Measurements from ENCODE around the gene KCNA2.

The KCNA2 gene

DNA sequence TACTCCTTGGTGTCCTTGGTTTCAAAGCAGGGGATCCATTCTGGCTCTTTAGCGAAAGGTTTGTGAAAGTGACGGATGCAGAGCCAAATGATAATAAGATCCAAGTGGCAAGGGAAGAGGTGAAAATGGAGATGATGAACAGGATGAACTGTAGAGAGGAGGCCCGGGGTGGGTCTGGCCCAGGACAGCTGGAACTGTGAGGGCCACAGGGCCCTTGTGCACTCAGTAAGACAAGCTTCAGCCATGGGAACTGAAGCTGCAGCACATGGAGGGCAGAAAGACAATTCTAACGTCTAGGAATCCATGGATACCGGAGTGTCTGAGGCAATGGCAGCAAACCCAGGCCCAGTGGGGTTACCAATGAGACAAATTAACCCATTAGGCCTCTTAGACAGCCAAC lies 4.8 kb downstream of the KCNA2 start:
- DNase-seq: no peak

DNA sequence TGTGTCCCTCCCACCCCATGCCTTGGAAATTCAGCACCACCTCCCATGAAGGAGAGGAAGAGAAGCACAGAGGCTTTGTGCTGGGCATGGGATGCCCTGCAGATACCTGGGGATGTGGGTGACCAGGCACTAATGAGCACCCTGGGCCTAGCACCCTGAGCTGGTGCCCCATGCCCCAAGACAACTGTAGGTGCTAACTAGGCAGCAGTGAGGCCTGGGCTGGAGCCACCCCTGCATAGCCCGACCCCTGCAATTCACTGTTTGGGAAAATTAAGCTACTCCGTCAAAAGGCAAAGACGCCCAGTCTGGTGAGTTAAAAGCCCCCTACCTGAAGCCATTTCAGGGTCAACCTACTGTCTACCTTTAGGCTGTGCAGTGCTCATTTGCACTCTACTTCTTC lies 5.4 kb downstream of the KCNA2 start:
- DNase-seq: no peak

DNA sequence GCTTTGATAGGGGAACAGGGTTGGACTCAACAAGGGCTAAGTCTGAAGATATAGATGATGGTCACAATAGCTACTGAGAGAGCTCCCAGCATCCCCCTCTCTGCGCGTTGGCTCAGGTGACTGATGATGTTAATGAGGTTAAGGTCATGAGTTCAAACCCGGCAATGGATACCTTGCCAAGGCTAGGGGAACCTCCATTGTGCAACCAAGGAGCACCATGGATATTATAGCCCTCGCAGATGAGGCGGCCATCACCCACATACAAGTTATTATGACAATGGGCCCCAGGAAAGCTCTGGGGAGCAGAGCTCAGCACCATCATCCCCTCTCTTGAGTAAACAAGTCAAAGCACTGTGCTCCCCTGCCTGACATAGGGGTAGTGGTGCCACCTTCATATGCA lies 8.2 kb downstream of the KCNA2 start:
- DNase-seq: no peak

DNA sequence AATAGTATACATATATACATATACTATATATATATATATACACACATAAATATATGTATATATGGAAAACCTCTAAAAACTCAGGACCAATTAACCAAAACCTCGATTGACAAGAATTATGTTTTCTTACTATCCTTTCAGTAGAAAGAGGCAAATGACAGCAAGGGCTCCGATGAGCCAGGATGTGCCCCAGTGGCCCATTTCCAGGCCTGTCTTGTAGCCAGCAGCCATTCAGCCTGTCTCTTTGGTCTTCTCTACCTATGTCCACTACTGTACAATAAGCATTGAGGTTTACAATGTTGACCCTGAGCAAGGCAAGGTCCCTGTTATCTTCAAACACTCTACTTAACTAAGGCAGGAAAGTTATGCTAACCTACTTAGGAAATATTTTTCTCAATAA lies 9.8 kb downstream of the KCNA2 start:
- DNase-seq: no peak

DNA sequence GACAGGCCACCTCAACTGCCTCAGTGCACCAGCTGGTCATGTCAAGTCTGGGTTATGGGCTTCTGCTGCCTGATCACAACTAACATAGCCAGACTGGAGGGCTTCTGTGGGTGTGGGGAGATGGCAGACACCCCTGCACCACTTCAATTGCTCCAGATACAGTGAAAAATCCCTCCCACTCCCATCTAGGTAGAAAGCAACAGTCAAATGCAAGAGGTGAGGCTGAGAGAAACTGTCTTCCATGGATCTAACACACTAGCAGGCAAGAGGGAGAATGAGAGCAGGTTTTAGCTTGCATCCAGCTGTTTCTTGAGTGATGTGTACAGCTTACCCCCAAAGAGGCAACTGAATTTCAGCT lies 10.8 kb downstream of the KCNA2 start:
- DNase-seq: no peak

DNA sequence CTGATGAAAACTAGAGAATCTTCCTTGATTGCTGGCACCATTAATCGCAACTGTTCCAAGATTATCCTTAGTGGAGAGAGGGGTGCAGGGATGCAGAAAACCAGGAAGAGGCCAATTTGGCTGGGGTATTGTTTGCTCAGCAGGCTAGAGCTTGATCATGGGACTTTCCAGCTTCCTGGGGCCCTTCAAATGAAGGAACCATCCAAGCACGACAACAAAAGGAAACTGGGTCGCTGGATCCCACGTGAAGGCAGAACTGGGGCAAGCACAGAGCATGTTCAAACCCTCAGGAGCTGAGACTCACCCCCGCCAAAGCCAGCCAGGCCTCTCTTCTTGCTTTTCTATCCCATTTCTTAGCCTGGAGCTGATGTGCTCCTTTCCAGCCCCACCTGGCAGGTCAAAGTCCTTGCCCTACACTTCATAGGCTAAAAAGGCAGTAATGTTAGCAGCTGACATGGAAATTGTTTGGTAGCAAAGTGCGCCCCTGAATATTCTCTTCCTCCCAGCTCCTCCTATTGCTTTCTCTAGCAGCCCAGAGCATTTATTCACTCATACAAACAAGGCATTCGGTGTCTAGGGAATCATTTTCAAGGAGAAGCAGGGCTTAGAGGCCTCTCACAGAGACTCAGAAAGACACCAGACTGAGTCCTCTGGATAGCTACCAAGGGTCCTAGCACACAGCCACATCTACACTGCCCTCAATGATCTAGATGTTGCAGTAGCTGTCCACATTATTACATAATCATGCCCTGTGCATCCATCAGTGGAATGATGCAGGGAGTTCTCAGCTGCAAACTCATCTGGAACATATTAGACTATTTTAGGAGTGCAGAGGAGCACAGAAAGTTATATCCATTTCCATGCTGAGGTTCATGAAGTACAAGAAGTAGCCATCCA lies 11.5 kb downstream of the KCNA2 start:
- no peak for DNase-seq

DNA sequence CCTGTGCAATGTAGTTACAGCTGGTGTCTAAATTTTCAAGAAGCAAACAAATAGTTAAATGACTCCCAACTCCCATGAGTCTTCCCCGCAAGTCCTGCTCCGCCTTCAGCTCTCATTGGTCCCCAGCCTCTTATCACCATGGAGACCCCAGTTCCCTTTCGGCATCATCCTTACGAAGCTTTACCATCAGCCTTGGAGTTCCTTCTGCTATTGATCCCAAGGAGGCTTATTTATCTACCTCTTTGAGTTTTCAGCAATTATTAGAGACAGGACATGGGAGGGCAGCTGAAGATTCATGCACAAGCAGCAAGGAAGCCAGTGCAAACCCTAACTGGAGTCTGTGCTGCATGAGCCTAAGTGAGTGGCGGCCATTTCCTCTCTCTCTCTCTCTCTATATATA lies 12.3 kb downstream of the KCNA2 start:
- DNase-seq: no peak

DNA sequence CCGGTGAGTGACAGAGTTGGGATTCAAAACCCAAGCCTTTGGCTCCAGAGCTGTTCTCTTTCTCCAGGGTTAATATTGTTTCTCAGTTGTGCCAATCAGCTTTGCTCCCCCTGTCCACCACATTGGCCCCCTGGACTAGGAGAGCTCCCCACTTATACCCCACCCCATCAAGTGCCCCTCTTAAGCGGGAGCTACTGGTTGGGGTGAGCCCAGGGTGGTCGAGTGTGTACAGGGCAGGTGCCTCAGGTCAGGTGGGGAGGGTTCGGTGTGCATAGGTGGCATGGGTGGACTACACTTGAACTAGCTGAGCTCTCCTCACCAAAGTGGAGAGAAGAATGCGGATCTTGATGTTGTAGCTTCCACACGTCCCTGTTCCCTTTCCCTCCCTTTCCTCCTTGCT lies 14.2 kb downstream of the KCNA2 start:
- no peak for DNase-seq

DNA sequence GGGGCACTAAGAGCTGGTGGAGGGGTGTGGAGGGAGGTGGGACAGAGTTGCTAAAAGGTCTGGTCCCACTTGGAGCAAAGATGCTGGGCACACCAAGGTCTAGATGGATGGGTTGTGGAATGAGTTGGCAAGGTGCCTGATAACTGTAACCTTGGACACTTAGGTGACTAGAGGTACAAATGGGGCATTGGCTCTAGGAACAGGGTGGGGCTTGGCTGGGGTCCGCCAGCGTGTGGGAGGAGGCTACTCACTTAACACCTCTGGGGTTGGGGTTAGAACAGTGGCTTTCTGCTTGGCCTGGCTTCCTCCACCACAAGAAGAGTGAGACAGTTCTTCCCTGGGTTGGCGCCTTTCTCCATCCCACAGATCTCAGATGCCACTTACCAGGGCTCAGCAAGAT lies 17.2 kb downstream of the KCNA2 start:
- no peak for DNase-seq

DNA sequence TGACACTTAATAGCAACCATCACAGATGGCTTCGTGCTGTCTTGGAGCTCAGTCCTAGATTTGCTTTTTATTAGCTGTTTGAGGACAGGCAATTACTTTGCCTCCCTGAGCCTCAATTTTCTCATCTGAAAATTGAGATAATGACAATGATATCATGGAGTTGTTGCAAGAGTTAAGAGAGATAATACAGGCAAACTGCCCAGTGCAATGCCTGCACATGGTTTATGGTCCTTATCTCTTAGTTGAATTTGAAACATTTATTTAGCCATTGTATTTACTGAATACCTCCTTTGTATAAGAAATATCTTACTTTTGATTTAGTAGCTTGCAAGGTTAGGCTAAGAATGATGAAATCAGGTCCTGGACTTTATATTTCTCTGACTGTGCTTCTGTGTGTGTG lies 17.7 kb downstream of the KCNA2 start:
- DNase-seq: no peak

DNA sequence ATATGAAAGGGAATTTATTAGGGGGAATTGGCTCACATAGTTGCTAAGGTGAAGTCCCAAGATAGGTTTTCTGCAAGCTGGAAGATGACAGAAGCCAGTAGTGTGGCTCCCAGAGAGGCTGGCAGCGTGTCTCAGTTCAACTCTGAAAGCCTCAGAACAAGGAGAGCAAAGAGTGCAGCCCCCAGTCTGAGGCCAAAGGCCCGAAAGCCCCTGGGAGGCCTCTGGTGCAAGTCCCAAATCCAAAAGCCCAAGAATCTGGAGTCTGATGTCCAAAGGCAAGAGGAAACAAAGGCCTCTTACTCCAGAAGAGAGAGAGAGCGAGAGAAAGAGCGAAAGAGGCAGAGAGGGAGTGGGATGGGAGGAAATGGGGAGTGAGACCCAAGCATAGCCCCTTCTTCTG lies 18.3 kb downstream of the KCNA2 start:
- no peak for DNase-seq

DNA sequence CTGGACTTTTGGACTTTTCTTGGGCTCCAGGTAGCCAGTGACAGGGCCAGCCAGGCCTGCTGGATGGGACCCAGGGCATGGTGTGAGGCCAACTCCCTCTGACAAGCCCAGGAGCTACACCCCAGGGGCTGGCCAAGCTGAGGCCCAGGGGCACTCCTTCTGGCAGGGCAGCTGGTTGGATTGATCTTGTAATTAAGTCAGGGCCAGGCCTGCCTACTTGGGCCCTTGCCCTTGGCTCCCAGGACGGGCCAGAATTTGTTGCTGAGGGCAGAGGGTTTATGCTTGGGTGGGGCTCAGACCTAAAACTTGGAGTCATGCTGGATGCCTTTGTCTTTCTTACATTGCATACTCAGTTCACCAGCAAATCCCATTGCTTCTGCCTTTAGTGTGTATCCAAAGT lies 20.7 kb downstream of the KCNA2 start:
- no peak for DNase-seq

DNA sequence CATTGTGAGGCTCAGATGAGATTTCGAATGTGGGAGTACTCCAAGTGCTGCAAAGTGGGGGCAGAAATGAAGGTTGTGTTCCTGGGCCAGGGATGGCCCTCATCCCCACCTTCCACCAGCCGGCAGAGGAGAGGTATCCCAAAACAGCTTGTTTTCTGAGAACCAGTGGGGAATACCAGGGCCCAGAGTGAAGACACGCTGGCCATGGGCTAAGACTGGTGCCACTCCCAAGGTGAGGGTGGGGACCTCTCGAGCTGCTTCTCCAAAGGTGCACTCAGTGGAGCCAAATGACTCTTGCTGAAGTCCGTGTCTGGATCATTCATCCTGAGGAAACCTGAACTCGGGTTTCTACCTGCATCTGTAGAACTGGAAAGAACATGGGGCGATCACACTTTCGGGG lies 22.1 kb downstream of the KCNA2 start:
- no peak for DNase-seq

DNA sequence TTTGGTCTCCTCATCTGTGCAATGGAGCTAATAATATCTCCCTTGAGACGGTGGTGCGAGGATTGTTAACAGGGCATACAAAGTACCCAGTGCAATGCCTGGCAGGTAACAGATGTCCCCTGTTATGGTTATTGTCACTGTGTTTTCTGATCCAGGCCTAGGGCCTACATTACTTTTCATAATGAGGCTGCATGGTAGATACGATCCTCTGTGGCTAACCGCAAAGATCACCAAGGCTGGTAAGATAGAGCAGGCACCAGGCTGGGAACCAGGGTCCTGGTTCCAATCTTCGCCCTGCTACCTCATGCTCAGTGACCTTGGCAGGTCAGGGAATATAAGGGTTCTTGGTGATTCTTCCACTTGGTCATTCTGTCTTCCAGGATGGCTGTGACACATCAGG lies 22.7 kb downstream of the KCNA2 start:
- no peak for DNase-seq

DNA sequence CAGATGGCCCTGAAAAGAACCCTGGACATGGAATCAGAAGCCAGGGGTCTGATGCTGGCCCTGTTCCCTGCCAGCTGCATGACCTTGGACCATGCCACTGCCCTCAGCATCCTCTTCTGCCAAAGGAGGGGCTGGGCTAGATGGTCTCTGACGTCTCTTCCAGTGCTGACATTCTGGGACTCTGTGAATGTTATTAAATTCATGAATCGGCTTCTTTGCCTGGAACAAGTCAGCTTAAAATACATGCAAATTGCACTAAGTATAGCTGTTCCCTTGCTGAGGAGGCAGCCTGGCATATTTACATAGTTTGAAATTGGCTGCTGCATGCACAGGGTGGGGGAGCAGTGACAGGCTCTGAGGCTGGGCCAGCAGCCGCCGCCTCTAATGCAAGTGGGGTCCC lies 23.8 kb downstream of the KCNA2 start:
- DNase-seq: no peak

DNA sequence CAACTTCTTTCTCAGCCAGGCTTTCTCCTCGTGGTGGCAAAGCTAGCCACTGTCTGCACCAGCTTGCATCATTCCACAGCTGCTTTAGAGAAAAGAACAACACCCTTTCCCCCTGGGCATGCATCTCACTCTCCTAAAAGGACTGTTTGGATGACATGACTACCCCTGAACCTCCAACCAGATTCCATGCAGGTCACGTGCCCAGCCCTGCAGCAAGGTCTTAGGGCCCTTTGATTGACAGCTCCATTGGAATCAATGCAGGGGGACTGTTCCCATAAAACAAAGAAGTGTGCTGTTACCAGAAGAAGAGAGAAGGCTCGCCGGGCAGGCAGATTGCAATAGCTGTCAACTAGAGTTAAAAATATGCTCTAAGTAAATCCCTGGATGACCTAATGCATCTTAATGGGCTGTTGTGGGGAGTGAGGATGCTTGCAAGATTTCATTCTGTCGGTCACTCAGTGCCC lies 24.4 kb downstream of the KCNA2 start:
- DNase-seq: no peak

DNA sequence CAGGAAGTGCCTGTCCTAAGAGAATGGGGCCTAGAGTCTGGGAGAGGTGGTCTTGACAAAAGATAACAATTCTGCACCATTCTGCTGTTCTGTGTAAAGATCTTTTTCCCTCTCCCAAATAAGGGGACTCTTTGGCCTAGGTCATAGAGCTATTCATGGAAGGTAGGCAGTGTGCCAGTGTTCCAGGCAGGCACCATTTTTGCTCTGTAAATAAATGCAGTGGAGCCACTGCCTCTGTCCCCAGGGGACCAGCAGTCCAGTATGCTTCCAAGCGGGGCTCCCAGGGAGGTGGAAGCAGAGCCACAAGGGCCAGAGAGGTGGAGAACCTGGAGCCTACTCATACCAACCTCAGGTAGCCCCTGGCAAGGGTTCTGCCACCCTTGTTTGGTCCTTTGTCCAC lies 25.9 kb downstream of the KCNA2 start:
- no peak for DNase-seq

DNA sequence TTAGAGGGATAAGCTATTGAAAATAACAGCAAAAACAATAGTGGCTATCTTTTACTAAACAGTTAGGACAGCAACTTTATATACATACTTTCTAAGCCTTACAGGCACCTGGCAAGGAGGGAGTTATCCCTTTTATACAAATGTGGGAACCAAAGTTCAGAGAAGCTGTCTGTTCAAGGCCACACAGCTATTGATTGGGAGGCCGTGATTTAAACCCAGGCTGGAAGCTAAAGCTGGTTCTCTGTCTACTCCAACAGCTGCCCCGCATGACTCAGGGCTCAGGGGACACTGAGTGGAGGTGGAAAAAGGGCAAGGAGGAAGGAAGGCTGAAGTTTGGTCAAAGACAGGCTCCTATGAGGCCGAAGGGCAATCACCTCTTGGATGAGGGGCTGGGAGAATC lies 26.7 kb downstream of the KCNA2 start:
- DNase-seq: no peak

DNA sequence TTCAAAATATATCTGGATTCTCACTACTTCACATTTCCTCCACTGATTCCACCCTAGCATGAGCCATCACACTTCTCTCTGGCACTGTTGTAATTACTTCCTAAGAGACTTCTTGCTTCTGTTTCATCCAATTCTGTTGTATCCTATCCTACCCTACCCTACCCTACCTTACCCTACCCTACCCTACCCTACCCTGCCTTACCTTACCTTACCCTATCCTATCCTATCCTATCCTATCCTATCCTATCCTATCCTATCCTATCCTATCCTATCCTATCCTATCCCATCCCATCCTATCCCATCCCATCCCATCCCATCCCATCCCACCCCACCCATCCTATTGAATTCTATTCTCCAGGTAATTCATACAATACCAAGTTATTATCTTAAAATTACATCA lies 29.7 kb downstream of the KCNA2 start:
- DNase-seq: no peak

DNA sequence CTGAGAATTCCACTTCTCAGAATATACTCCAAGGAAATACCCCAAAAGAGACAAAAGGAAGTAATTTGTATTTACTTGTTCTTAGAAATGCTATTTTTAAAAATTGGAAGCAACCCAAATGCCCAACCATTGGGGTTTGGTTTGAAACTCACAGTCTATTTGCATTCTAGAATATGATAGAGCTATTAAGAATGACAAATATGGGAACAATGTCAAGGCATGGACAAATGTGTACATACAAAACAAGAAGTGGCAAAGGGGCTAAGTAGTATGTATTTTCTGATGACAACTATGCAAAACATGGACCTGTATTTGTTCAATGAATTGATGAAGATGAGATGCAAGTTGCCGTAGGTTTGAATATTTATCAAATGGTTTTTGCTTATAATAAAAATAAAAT lies 32.8 kb downstream of the KCNA2 start:
- no peak for DNase-seq

DNA sequence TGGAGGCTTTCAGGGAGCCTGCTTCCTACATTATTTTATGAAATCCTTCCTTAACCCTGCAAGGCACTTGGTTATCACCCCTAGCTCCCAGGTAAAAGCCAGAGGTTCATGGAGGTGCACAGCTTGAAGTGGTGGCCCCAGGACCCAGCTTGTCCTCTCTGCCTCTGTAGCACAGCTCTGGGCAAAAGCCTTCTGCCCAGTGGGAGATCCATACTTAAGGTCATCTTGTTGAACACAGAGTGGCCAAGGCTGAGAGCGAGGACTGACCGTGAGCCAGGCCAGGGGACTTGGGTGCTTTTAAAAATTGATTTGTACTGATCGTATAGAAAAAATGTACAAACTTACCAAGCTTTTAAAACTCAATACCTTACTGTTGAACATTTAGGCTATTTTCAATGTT lies 33.4 kb downstream of the KCNA2 start:
- DNase-seq: no peak

DNA sequence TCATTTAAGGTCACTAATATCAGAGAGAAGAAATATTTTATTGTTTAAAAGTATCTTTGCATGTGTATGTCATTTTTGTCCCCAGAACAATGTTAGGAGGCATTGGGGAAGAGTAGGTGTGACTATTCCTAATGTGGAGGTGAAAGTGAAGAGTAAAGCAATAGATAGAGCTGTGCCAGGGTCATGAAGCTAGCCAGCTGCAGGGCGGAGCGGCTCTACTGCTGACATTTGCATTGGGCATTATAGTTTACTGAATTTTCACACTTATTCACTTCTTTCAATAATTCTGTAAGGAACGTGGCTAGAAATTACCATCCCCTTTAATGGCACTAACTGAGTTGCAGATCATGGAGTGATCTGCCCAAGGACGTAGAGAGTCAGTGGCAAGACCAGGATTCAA lies 35.3 kb downstream of the KCNA2 start:
- no peak for DNase-seq

DNA sequence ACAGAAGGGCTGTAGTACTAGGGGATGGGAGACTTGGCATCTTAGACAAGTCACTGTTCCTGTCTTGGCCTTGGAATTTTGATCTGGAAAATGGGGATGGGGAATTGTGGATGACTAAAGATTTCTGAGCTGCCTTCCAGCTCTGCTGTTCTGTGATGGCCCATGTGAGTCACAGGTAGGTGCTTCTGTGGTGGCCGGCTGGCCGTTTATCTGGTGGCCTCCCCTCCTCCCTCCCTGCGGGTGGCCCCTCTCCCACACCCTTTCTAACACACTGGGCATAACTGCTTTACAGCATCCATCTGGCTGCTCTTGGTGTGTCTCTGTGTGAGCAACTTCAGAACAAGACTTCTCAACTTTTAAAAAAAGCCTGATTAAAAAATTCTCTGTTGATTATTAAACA lies 35.9 kb downstream of the KCNA2 start:
- DNase-seq: no peak

DNA sequence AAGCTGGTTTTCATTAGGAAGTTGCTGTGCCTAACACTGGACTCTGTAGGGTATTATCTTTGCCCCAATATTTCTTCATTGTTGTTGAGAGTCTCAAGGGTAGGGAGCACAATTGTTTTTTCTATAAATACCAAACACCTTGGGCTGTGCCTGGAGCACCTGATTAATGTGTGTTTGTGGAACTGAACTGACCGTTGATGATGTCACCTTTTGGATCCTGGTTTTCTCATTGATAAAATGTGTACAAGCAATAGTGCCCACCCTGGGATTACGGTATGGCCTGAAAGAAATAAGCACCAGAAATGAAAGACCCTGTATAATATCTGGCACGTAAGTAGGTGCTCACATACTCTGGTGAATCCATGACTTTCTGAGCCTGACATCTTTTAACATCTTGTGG lies 39.3 kb downstream of the KCNA2 start:
- no peak for DNase-seq

DNA sequence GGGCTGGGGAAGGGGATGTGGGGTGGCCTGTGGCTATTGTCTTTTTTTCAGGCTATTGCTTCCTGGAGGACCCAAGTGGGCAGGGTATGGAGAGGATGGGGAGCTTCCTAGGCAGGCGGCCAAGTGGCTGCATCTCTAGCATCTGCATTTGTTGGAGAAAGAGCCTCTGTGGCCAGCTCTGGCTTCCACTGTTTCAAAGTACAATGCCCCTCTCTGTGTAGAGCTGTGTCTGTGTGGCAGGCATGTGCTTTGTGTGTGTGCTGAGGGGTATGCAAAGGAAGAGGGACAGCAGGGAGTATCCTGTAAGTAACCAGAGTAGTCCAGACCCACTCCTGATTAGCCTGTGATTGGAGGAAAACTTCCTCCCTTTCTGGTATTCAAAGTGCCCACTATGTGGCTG lies 40.6 kb downstream of the KCNA2 start:
- no peak for DNase-seq
